Keratinocyte (primary cell): Measurements from ENCODE around the gene RER1. TPM values are rescaled to one million over a fixed set of nuclear protein-coding genes. Genes with fewer than 3 reads are reported as not detected.

Experiments
- DNase-seq: peaks from one replicate; pipeline ENCODE4 v3.0.0-alpha.2; 2011; ENCODE audit warnings: low read depth, missing footprints, low spot score
- FAIRE-seq: peaks from 2 replicates; lab custom pipeline; 2011; peaks lifted over from hg19 to GRCh38; lab: Jason Lieb, UNC
- H2AFZ ChIP-seq: 2 replicates; pipeline ENCODE4 v1.6.0; 2012; ENCODE audit warnings: low read length, control low read depth, inconsistent platforms; ENCODE audit not compliant: control insufficient read depth
- H3K27ac ChIP-seq: 2 replicates; pipeline ENCODE4 v1.5.1; 2011; ENCODE audit warnings: low read length; ENCODE audit not compliant: control insufficient read depth, insufficient read depth
- H3K27me3 ChIP-seq: 3 replicates; pipeline ENCODE4 v1.6.0; 2011; ENCODE audit warnings: low read length; ENCODE audit not compliant: control insufficient read depth, insufficient read depth; ENCODE audit errors: extremely low read depth
- H3K36me3 ChIP-seq, 2 experiments: 2 replicates in 1 of 2; 3 replicates in 1 of 2; pipeline ENCODE4 v1.5.1; 2011; ENCODE audit warnings: low read length in 2 of 2, mild to moderate bottlenecking in 1 of 2; ENCODE audit not compliant: control insufficient read depth in 2 of 2, insufficient read depth in 2 of 2; ENCODE audit errors: extremely low read depth in 1 of 2
- H3K4me1 ChIP-seq: 3 replicates; pipeline ENCODE4 v1.5.1; 2011; ENCODE audit warnings: low read length; ENCODE audit not compliant: control insufficient read depth, insufficient read depth; ENCODE audit errors: extremely low read depth
- H3K4me2 ChIP-seq: 3 replicates; pipeline ENCODE4 v1.6.0; 2011; ENCODE audit warnings: low read depth, low read length; ENCODE audit not compliant: control insufficient read depth, insufficient read depth; ENCODE audit errors: extremely low read depth
- H3K4me3 ChIP-seq, 3 experiments: fragments of 200-600 bp in 1 of 3; sonication (generic) in 1 of 3; 2 replicates in 2 of 3; 3 replicates in 1 of 3; pipeline ENCODE4 v1.5.1; 2011 to 2016; ENCODE audit warnings: low read length in 3 of 3, mild to moderate bottlenecking in 3 of 3, control low read depth in 2 of 3, inconsistent platforms in 1 of 3, low read depth in 1 of 3, mixed read lengths in 1 of 3, mixed run types in 1 of 3, moderate library complexity in 1 of 3; ENCODE audit not compliant: control insufficient read depth in 2 of 3, insufficient read depth in 2 of 3; ENCODE audit errors: extremely low read depth in 1 of 3
- H3K79me2 ChIP-seq: 2 replicates; pipeline ENCODE4 v1.6.0; 2012; ENCODE audit warnings: low read length; ENCODE audit not compliant: control insufficient read depth, insufficient read depth
- H3K9ac ChIP-seq: 3 replicates; pipeline ENCODE4 v1.6.0; 2011; ENCODE audit warnings: low read length; ENCODE audit not compliant: control insufficient read depth, insufficient read depth; ENCODE audit errors: extremely low read depth
- H3K9me1 ChIP-seq: 3 replicates; pipeline ENCODE4 v1.6.0; 2011; ENCODE audit warnings: low read length; ENCODE audit not compliant: control insufficient read depth, insufficient read depth; ENCODE audit errors: extremely low read depth
- H3K9me3 ChIP-seq: 2 replicates; pipeline ENCODE4 v1.5.1; 2012; ENCODE audit warnings: low read depth, low read length; ENCODE audit not compliant: control insufficient read depth
- H4K20me1 ChIP-seq: 3 replicates; pipeline ENCODE4 v1.6.0; 2011; ENCODE audit warnings: low read length; ENCODE audit not compliant: control insufficient read depth, insufficient read depth; ENCODE audit errors: extremely low read depth
- CTCF ChIP-seq, 3 experiments: IDR thresholded peaks in 1 of 3; conservative IDR thresholded peaks in 1 of 3; optimal IDR thresholded peaks in 1 of 3; 2 replicates in 2 of 3; 3 replicates in 1 of 3; pipeline versions ENCODE3 to v1.5.1; 2011; ENCODE audit warnings: low read length in 3 of 3, mild to moderate bottlenecking in 3 of 3, moderate library complexity in 2 of 3, control low read depth in 1 of 3, inconsistent platforms in 1 of 3; ENCODE audit not compliant: insufficient read depth in 2 of 3; ENCODE audit errors: extremely low read depth in 1 of 3
- EZH2 ChIP-seq: IDR thresholded peaks from one replicate; pipeline ENCODE4 v1.6.1; 2012; ENCODE audit warnings: inconsistent platforms, mild to moderate bottlenecking, low read length, moderate library complexity
- dilution Hi-C: fragments of 300-500 bp; cut with MboI; formaldehyde crosslinking; loops from one replicate; pipeline ENCODE4 v1.7.0; 2020; ENCODE audit warnings: low sequenced_read_pairs; ENCODE audit not compliant: extremely low pct_ligation_motif_present
- polyA plus RNA-seq, 5 experiments: library from polyadenylated mRNA; depleted of rRNA in 3 of 5; stranded (reverse) in 3 of 5; stranded (forward) in 1 of 5; unstranded in 1 of 5; fragments of >200 nt; gene quantifications; 1 replicate in 1 of 5; 2 replicates in 3 of 5; 3 replicates in 1 of 5; pipeline versions ENCODE4 v1.2.1 to v1.2.3, GENCODE V29; 2011 to 2012; ENCODE audit warnings: missing spikeins in 2 of 5, low read depth in 1 of 5, low replicate concordance in 1 of 5

Gene RER1
- polyA plus RNA-seq, 1 donor (not counting 4 experiments of a cell fraction or from before 2014, with no cell fraction given): 297 TPM

DNA sequence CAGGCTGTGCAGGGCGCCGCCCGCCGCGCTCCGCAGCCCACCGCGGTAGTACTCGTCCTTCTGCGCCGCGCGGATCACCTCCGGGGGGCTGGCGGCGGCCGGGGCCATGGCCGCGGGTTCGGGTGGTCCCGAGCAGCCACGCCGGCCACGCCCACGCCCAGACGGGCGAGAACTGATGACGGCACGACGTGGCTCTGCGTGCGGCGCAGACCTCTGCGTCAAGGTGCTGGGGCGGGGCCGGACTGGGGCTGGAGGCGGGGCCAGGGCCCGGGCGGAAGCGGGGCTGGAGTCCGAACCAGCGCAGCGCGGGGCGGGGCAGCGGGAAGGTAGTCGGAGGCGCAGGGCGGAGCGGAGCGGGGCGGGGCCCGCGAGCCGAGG lies 20.7 kb downstream of the RER1 start, which contains the start of gene PEX10:
Gene PEX10 (minus strand): TSS at position 170 of the 378 bp plus-strand sequence. CDS start 62 bp downstream, at position 108.
- TF ChIP-seq EZH2 (no peak), CTCF (optimal IDR thresholded peaks at IDR 0.05 in 1 of 3, IDR thresholded peaks at IDR 0.05 in 1 of 3, conservative IDR thresholded peaks at IDR 0.05 in 1 of 3; ENCODE audit: extremely low read depth in 1 of 3, insufficient read depth in 2 of 3, low read length in 3 of 3) (no peak)
- Histone ChIP-seq H3K27me3 (no peaks in the 10 kb centered on the region), H2AFZ (peak within 1 kb of the TSS; percentile 74), H3K79me2 (peaks cover 9% of the 10 kb centered on the region), H3K4me2 (peak within 1 kb of the TSS; percentile 91), H3K9me1 (no peaks in the 10 kb centered on the region), H3K9me3 (no peaks in the 10 kb centered on the region), H3K36me3 (peaks cover 4 to 6% of the 10 kb centered on the region in 2 experiments), H3K27ac (peak within 1 kb of the TSS; percentile 69), H3K4me3 (peak within 1 kb of the TSS; percentile 83 to 85 (median 85)), H3K9ac (peak within 1 kb of the TSS; percentile 87), H4K20me1 (no peaks in the 10 kb centered on the region), H3K4me1 (peaks cover 36% of the 10 kb centered on the region)
- FAIRE-seq (no peak), DNase-seq (peak; percentile 62)
- dilution Hi-C loops: loop anchor here (25.0 kb wide), 1 partner anchor 1000 kb away; no protein-coding TSS in a partner anchor

DNA sequence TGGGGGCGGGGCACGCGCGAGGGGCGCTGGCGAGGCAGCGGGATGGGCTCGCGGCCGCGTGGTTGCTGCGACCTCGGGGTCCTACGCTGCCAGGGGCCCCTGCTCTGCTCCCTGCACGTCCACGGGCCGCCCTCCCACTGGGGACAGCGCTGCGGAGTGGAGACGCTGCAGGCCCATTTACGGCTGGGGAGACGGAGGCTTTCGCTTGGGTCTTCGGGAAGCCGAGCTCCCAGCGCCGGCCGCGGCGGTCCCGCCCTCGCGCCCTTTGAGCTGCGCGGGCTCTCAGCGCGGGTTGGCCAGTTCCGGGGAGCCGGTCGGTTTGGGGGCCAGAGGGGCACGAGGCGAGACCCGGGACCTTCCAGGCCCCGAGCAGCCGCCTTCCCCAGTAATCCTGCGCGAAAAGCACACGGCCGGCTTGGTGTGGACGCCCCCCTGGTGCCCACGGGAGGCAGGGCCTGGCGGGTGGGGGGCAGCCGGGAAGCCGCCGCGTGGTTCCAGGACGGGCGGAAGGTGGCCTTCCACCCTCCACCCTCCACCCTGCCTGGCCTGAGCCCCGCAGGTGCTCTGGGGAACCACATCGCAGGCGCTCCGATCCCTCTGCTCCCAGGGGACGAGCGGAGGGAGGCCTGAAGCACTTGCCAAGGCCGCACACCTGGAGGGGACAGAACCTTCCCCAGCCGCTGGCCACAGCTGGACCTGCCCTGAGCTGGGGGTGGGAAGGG lies 21.3 kb downstream of the RER1 start:
- Histone ChIP-seq H3K79me2 (peaks cover 9% of the 10 kb centered on the region), H4K20me1 (no peaks in the 10 kb centered on the region), H3K4me1 (peaks cover 36% of the 10 kb centered on the region), H3K4me3 (peak overlapping the region; percentile 68 to 75 (median 73)), H2AFZ (peak overlapping the region; percentile 74), H3K9me3 (no peaks in the 10 kb centered on the region), H3K9me1 (no peaks in the 10 kb centered on the region), H3K27me3 (no peaks in the 10 kb centered on the region), H3K4me2 (peak overlapping the region; percentile 77), H3K9ac (peak overlapping the region; percentile 77), H3K27ac (peak overlapping the region; percentile 56), H3K36me3 (peaks cover 4% of the 10 kb centered on the region in 2 experiments)
- DNase-seq (no peak), FAIRE-seq (no peak)
- dilution Hi-C loops: loop anchor here (25.0 kb wide), 1 partner anchor 999 kb away; no protein-coding TSS in a partner anchor
- TF ChIP-seq EZH2: no peak
- TF ChIP-seq CTCF (optimal IDR thresholded peaks at IDR 0.05 in 1 of 3, IDR thresholded peaks at IDR 0.05 in 1 of 3, conservative IDR thresholded peaks at IDR 0.05 in 1 of 3; ENCODE audit: extremely low read depth in 1 of 3, insufficient read depth in 2 of 3, low read length in 3 of 3): peak in 1 of 3 experiments; percentile 17
